ENCODE results near the gene MTTP.

DNA sequence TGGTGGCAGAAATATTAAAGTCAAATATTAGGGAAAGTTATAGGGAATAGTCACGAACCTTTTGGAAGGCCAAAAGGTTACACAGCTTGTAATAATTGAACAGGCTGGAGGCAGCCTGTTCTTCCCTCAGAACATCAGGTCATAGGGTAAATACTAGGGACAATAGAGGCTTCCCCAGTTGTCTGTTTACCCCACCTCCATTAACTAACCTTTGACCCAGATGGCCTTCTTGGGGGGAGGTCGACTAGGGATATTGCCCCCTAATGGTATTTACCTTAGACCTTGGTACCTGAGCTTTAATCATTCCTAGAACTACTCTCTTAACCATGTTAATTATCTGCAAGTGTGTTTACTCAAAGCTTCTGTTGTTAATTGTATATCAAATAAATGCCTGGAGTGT, 37.8 kb upstream of the MTTP start:
- TF ChIP-seq CTCF (IDR thresholded peaks at IDR 0.05) (no peak), EZH2 (IDR thresholded peaks at IDR 0.05; ENCODE audit: borderline replicate concordance, insufficient read depth, low read depth, low read length, poor library complexity, severe bottlenecking) (no peak)
